Activated CD8-positive, alpha-beta memory T cell treated with anti-CD3 and anti-CD28 coated beads for 4 hours (primary cell): Measurements from ENCODE around the gene RAD51B.
"Not testable (repeated sequence)": the region's sequence is repeated elsewhere in the genome, so short reads cannot be mapped to it uniquely, and the experiment has no call there.

Experiments used
- DNase-seq, 2 donors: peaks; one replicate each; pipeline ENCODE4 v3.0.0-alpha.2; 2020; ENCODE audit warnings: low read depth in 2 of 2

The RAD51B gene

GRCh38 chr14:68172216-68172615 is 352.6 kb downstream of the RAD51B start:
- no peak for DNase-seq

DNA sequence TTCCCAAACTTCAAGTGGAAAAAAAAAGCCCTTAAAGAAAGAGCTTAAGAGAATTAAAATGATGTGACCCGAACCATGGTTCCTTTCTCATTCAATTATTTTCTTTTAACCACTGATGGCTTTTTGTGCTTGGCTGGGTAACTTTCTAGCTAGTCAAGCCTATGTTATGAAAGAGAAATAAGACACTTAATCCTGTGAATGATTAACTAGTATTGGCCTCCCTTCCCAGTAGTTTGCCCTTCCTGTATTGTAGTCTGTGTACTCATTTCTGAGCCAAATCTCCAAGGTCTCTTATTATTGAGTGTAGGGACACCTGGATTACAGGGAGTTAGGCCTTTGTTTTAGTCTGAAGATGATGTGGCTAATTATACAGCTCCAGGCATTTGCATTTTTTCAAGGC is 353.0 kb downstream of the RAD51B start:
- DNase-seq: no peak

DNA sequence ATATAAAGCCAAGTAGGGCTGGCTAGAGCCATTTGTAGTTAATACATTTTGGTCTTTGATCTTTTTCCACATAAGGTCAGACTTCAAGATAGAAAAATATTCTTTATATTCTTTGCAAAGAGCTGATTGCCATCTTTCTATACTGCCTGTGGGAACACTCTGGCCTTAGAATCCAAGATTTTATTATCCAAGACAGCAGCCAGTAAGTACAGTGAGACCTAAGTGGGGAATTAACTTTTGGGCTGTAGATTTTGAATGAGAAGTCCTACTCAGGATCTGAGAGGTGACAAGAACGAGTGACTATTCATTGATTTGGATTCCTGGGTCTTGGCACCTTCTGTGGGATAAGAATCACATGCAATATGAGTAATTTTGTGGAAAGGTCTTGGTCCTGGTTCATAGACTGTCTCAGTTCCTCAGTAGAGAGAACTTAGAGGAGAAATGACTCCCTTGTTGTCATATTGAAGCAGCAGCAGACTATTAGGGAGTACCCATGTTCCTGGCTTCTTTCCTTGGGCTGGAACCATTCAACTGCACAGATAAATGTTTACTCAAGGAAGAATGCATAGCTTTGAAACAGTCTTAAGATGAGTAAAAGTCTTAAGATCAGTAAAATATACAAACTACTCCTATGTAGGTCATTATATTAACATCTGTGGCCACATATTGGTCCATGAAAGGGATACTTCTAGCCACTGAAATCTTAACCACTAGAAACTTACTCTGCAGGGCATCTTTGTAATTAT is 353.8 kb downstream of the RAD51B start:
- DNase-seq: no peak

- DNase-seq: no peak
Measured at GRCh38 chr14:68174446-68174845, 354.9 kb downstream of the RAD51B start.

- no peak for DNase-seq
Measured at GRCh38 chr14:68176687-68177086, 357.1 kb downstream of the RAD51B start.

- no peak for DNase-seq
Measured at GRCh38 chr14:68177728-68178127, 358.1 kb downstream of the RAD51B start.

DNA sequence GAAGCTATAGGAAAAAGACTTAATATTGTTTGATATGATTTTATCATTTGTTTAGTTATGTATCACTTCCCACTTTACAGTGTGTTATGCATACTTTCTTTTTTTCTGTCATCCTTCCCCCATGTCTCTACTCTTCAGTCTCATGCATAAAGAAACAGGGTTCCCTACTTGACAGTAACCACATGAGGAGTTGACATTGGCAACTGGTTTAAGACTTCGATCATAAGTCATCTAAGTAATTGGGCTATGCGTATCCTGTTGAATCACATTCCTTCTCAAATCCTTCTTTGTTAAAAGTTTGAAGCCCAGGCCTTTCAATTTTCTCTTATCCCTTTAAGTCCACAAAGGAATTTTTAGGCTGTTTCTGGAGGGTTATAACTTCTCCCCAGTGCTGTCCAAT is 358.7 kb downstream of the RAD51B start:
- DNase-seq: no peak

DNA sequence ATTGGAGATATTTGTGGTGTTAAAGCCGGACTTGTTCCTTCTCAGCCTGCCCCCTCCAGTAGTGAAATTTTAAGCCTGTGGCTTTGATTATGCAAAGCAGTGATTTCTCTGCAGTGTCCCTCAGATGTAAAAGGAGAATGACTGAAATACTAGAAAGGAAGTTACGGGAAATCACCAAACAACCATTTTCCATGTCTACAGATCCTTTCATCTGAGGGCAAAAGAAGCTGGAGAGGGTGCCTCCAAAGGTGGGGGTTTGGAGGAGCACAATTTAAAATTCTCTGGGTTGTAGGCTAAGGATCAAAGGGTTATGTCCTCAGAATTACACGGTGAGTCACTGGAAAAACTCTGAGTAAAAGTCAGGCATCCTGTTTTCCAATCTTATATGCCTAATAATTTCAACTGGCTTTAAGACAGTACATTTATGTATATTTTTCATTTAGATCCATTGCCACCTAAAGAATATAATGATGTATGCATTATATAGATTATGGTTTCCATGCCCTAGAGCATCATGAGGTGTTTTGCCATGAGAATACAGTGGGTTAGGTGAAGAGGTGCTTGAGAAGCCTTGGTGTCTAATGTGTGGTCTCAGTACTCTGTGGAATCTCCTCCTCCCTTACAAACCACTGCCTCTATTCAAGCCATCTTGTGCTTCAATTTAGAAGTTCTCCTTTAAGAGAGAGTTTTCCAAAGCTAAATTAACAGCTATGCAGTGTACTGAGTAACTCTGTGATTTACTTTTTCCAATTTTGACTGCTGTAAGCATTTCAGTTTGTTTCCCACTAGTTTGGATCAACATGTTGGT is 362.1 kb downstream of the RAD51B start:
- no peak for DNase-seq

DNA sequence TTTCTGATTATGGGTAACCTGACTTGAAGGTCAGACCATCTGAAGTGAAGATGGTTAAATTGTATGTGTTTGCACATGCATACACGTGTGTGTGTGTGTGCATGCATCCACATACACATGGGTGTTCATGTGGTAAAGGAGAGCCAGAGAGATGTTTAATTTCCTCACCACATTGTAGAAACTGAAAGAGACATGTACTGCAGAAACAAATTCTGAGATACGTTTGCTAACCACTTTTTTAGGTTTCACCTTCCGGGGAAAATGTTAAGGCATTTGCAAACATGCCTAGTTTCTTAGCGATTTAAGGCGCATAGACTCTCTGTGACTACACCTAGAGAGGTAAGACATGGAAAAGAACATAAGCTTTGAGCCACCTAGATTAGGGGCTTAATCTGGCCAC is 362.9 kb downstream of the RAD51B start:
- DNase-seq: no peak

DNA sequence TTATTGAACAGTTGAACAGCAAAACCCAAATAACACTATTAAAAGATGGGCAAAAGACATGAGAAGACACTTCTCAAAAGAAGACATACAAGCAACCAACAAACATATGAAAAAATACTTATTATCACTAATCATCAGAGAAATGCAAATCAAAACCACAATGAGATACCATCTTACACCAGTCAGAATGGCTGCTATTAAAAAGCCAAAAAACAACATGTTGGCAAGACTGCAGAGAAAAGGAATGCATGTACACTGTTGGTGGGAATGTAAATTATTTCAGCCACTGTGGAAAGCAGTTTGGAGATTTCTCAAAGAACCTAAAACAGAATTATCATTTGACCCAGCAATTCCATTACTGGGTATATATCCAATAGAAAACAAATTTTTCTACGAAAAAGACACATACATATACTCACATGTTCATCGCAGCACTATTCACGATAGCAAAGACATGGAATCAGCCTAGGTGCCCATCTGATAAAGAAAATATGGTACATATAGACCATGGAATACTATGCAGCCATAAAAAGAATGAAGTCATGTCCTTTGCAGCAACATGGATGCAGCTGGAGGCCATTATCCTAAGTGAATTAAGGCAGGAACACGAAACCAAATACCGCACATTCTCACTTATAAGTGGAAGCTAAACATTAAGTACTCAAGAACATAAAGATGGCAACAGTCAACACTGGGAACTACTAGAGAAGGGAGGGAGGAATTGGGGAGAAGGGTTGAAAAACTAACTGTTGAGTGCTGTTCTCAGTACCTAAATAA is 367.1 kb downstream of the RAD51B start:
- DNase-seq: not testable (repeated sequence)

- DNase-seq: no peak
Measured at GRCh38 chr14:68188174-68188573, 368.6 kb downstream of the RAD51B start.

- DNase-seq: no peak
Measured at GRCh38 chr14:68190032-68190431, 370.5 kb downstream of the RAD51B start.

GRCh38 chr14:68191567-68192321 is 372.2 kb downstream of the RAD51B start:
- no peak for DNase-seq

DNA sequence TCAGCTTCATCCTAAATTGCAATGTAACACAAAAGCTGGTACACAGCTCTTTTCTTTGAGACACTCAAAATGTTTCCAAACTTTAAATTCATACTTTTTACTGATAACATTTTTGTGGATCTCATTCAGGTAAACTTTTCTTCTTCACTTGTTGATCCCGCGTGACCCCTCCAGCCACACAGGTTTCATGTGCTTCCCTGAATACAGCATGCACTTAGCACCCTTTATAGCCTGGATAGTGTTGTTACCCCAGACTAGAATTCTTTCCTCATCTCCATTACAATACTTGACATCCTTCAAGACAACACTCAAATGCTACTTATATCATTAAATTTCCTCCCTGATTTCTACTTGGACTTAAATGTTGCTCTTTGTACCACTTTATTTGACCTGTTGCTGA is 373.4 kb downstream of the RAD51B start:
- no peak for DNase-seq

DNA sequence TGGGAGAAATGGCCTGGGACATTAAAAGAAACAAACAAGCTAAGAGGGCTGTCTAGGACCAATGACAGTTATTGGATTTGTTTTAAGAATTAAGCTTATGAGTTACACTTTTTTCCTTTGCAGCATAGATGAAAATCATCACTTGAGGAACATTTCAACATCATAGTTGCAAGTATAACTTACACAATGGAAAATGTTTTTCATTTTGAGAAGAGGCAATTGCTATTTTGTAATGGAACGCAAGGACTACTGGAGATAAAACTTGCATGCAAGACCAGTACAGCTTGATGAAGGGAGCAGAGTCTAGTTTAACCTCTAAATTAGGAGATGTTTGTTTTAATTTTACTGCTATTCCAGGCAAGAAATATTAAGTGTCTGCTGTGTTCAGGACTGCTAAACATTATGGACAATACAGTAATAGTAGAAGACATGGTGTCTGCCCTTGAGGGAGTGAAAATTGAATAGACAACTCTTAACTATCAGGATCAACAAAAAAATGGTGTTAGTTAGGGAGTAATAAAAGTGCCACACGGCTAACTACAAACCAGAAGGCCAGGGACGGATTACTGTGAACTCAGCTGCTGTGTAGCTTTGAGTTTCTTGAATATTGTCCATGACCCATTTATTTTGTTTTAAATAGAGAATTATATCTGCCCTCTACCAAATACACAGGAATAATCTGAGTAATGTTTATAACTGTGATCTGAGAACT is 374.5 kb downstream of the RAD51B start:
- no peak for DNase-seq

- DNase-seq: no peak
Measured at GRCh38 chr14:68195126-68195525, 375.5 kb downstream of the RAD51B start.

GRCh38 chr14:68198713-68199495 is 379.3 kb downstream of the RAD51B start:
- DNase-seq: no peak

- no peak for DNase-seq
Measured at GRCh38 chr14:68199554-68200151, 380.1 kb downstream of the RAD51B start.

DNA sequence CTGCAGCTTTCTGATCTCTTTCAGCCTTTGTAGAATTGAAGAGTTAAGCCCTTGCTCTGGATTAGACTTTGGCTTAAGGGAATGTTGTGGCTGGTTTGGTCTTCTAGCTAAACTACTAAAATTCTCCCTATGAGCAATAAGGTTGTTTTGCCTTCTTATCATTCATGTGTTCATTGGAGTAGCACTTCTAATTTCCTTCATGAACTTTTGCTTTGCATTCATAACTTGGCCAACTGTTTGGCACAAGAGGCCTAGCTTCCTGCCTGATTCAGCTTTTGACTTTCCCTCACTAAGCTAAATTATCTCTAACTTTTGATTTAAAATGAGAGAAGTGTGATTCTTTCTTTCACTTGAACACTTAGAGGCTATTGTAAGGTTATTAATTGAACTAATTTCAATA is 384.3 kb downstream of the RAD51B start:
- DNase-seq: no peak

DNA sequence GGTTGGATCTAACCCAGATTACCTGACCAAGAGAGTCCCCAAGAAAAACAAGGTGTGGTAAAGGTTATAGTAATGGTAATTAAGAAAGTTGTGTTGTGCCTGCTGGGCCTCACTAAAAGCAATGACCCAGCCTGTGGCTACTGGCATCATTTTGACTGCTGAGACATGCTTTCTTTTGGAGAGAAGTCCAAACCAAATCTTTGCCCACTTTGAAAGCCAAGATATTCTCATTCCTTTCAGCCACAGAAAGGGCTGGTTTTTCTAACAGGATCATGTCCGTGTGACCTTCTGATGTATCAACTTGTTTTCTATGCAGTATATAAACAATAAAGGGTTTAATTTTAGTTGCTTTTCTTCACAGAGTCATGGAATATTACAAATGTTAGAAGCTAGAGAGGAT is 388.6 kb downstream of the RAD51B start:
- no peak for DNase-seq
